GM21737 (cell line): ENCODE results near the gene FNBP1.

Experiments used
- ATAC-seq: cut with Tn5 transposase; IDR thresholded peaks from one replicate; pipeline ENCODE4 v1.9.1; 2021; ENCODE audit warnings: mild to moderate bottlenecking, moderate library complexity; ENCODE audit not compliant: unreplicated experiment

Gene FNBP1

DNA sequence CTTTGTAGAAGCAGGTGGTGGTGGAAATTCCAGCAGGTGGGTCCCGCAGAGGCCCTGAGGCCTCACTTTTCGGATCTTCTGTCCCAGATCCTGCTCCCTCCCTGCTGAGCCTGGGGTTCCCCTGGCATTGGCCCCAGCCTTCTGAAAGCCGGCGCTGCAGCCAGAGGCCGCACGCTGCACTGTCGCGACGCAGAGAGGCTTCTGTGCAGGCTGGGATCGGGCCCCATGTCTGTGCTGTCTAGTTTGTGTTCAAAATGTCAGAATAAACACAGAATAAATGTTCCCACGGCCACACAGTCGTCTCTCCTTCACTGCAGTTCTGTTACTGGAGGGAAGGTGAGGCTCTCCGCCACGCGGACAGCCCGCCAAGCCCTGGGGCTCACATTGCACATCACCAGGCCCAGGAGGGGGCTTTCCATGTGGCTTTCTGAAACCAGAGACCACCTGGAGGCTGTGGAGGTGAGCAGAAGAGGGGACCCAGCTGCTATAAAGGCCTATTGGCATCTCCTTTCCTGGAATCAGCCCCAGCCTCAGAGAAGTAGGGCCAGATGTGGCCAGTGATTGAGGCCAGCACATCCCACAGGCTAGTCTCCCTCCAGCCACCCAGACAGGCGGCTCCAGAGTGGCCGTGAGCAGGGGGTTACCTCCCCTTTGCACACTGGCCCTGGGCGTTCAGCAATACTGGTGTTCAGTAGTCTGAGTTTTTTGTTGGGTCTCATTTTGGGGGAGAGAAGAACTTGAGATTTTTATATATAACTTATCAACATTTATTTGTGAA lies 161.3 kb downstream of the FNBP1 start:
- no peak for ATAC-seq

GRCh38 chr9:129880654-129881546 lies 162.1 kb downstream of the FNBP1 start:
- ATAC-seq = no peak

- ATAC-seq = no peak
Measured at GRCh38 chr9:129879991-129880653, 162.9 kb downstream of the FNBP1 start.

DNA sequence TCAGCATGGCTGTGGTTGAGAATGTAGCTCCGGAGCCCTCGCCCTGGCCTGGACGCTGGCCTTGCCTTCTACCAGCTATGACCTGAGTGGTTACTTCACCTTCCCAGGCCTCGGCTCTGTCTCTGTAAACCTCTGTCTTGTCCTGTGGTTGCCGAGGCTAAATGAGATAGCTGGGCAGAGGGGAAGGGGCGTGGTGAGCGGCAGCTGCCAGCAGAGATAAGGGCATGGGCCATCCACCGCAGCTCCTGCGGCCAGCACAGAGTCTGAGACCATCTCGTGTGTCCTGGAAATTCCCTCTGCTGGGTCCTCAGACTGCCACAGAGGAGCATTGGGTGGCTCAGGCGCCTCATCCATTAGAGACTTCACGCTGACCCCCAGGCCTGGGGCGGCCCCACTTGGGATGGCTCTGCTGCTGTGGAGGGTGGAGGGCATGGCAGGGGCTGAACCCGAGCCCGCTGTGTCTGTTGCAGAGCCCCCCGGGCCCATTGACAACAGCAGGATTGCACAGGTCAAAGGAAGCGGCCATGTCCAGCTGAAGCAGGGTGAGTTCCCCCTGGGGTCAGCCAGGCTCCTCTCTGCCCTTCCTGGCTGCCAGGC lies 163.8 kb downstream of the FNBP1 start:
- no peak for ATAC-seq

DNA sequence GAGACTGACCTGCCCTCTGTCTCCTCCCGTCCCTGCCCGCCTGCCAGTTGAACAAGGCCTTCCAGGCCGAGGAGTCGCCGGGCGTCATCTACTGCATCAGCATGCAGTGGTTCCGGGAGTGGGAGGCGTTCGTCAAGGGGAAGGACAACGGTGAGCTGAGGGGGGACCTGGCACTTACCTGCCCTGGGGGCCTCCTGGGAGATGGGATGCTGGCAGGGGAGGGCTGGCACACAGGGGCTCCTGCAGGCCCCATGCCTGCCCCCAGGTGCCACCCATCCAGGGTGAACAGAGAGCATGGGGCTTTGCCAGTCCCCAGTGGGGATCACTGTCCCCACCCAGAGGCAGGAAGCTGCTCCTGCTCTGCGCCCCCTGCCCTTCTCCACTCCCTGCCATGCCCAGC lies 164.7 kb downstream of the FNBP1 start:
- no peak for ATAC-seq

DNA sequence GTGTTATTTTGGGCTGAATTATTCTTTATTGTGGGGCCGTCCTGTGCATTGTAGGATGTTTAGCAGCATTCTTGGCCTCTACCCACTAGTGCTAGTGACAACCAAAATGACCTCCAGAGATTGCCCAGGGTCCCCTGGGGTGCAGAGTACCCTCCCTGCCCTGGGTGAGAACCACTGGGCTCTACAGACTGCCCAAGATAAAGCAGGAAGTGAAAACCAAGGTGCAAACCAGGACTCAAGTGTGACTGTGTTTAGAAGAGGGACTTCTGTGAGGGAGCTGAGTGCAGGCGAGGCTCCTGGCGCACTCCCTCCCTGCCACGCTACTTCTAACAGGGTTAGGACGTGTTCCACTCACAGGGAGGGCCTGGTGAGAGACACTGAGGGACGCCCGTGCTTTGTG lies 166.2 kb downstream of the FNBP1 start:
- no peak for ATAC-seq

DNA sequence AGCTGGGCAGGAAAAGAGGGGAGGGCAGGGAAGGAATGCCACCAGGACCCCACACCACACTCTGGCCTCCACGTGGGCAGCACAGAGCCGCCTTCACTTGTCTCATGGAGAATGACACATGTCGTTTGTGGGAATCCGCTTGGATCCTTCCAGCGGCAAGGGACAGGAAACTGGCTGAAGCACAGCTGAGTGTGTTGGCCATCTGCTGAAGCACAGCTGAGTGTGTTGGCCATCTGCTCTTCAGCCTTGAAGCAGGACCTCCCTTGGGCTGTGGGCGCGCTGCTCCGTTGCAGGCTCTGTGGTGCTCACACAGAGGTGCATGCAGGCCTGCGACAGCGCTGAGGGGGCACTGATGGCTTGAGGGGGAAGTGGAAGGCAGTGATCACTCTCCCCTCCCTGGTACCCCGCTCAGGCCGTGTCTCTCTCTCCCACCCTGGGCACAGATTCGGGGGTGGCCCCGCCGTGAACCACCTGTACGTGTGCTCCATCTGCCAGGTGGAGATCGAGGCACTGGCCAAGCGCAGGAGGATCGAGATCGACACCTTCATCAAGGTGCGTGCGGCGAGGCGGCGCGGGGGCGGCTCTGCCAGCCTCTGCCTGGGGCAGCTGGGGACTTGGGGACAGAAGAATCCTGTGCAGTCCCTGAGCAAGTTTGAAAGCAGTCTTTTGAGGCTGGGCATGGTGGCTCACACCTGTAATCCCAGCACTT lies 167.1 kb downstream of the FNBP1 start:
- ATAC-seq = no peak

GRCh38 chr9:129875181-129875611 lies 167.8 kb downstream of the FNBP1 start:
- no peak for ATAC-seq

GRCh38 chr9:129874261-129875101 lies 168.5 kb downstream of the FNBP1 start:
- no peak for ATAC-seq

- ATAC-seq = no peak
Measured at GRCh38 chr9:129873563-129874190, 169.3 kb downstream of the FNBP1 start.

GRCh38 chr9:129871046-129871445 lies 171.9 kb downstream of the FNBP1 start:
- no peak for ATAC-seq

- ATAC-seq = no peak
Measured at GRCh38 chr9:129869585-129870501, 173.1 kb downstream of the FNBP1 start.

- ATAC-seq = no peak
Measured at GRCh38 chr9:129868872-129869486, 174.0 kb downstream of the FNBP1 start.

GRCh38 chr9:129868023-129868871 lies 174.7 kb downstream of the FNBP1 start:
- ATAC-seq = no peak

- no peak for ATAC-seq
Measured at GRCh38 chr9:129867136-129868022, 175.6 kb downstream of the FNBP1 start.
